Mesendoderm (in vitro differentiated cells): ENCODE measurements around the gene CEACAM5.

Experiments
- DNase-seq: peaks from one replicate; pipeline ENCODE4 v3.0.0; 2013
- H2AK5ac ChIP-seq: 2 replicates; pipeline ENCODE4 v1.6.1; 2013; ENCODE audit warnings: low read length, inconsistent platforms
- H2BK120ac ChIP-seq: 2 replicates; pipeline ENCODE4 v1.6.1; 2013; ENCODE audit warnings: low read depth, mild to moderate bottlenecking, low read length, moderate library complexity, mixed read lengths
- H2BK15ac ChIP-seq: replicated peaks from 2 replicates; pipeline ENCODE4 v1.6.1; 2013; ENCODE audit warnings: low read depth, mild to moderate bottlenecking, moderate library complexity
- H2BK5ac ChIP-seq: 2 replicates; pipeline ENCODE4 v1.6.1; 2013; ENCODE audit warnings: low read length, inconsistent platforms
- H3K18ac ChIP-seq: 2 replicates; pipeline ENCODE4 v1.6.1; 2013; ENCODE audit warnings: mild to moderate bottlenecking, low read length, mixed read lengths
- H3K23ac ChIP-seq: one replicate; pipeline ENCODE4 v1.6.1; 2013; ENCODE audit warnings: low read length
- H3K27ac ChIP-seq: 2 replicates; pipeline ENCODE4 v1.5.1; 2013; ENCODE audit warnings: low read depth, mild to moderate bottlenecking, inconsistent platforms, low read length, moderate library complexity
- H3K27me3 ChIP-seq: 2 replicates; pipeline ENCODE4 v1.6.1; 2013; ENCODE audit warnings: low read length, control low read depth, mild to moderate bottlenecking, inconsistent platforms; ENCODE audit not compliant: insufficient read depth, poor library complexity
- H3K36me3 ChIP-seq: 2 replicates; pipeline ENCODE4 v1.6.1; 2013; ENCODE audit warnings: low read length, inconsistent platforms; ENCODE audit not compliant: control insufficient read depth, insufficient read depth
- H3K4ac ChIP-seq: one replicate; pipeline ENCODE4 v1.6.1; 2013; ENCODE audit warnings: low read depth, mild to moderate bottlenecking, low read length, moderate library complexity
- H3K4me1 ChIP-seq: 2 replicates; pipeline ENCODE4 v1.6.1; 2013; ENCODE audit warnings: low read depth, low read length, inconsistent platforms; ENCODE audit not compliant: control insufficient read depth
- H3K4me2 ChIP-seq: 2 replicates; pipeline ENCODE4 v1.6.1; 2013; ENCODE audit warnings: low read length
- H3K4me3 ChIP-seq: 2 replicates; pipeline ENCODE4 v1.5.1; 2013; ENCODE audit warnings: mild to moderate bottlenecking, low read length
- H3K56ac ChIP-seq: one replicate; pipeline ENCODE4 v1.6.1; 2013; ENCODE audit warnings: low read length
- H3K79me1 ChIP-seq: 2 replicates; pipeline ENCODE4 v1.6.1; 2013; ENCODE audit warnings: low read length, inconsistent platforms
- H3K79me2 ChIP-seq: 2 replicates; pipeline ENCODE4 v1.6.1; 2013; ENCODE audit warnings: mild to moderate bottlenecking, low read length; ENCODE audit not compliant: control insufficient read depth, insufficient read depth
- H3K9ac ChIP-seq: 2 replicates; pipeline ENCODE4 v1.6.1; 2013; ENCODE audit warnings: low read length, inconsistent platforms
- H4K5ac ChIP-seq: one replicate; pipeline ENCODE4 v1.6.1; 2013; ENCODE audit warnings: low read length
- H4K8ac ChIP-seq: one replicate; pipeline ENCODE4 v1.6.1; 2013; ENCODE audit warnings: low read depth, mild to moderate bottlenecking, control low read depth, low read length, moderate library complexity
- WGBS: extraction: QIAGEN DNeasy Blood & Tissue Kit; methylation state at CpG from one replicate; pipeline ENCODE4 v1.1.7; 2013; ENCODE audit warnings: low lambda C conversion rate, missing lambda C conversion rate; ENCODE audit not compliant: insufficient coverage; ENCODE audit errors: extremely low coverage; 5-methylcytosine and 5-hydroxymethylcytosine counted together

CEACAM5 gene

GRCh38 chr19:41701401-41702075, 6.9 kb upstream of the CEACAM5 start:
- Histone ChIP-seq H2AK5ac (no peak overlapping the region), H3K18ac (no peak overlapping the region), H3K4ac (no peak overlapping the region), H3K23ac (no peak overlapping the region), H2BK5ac (no peak overlapping the region), H3K36me3 (no peaks in the 10 kb centered on the region), H3K27ac (no peak overlapping the region), H3K4me3 (no peak overlapping the region), H3K4me1 (no peaks in the 10 kb centered on the region), H4K5ac (no peak overlapping the region), H3K27me3 (no peaks in the 10 kb centered on the region), H2BK15ac (no peak overlapping the region), H2BK120ac (no peak overlapping the region), H3K56ac (no peak overlapping the region), H4K8ac (no peak overlapping the region), H3K4me2 (no peak overlapping the region), H3K9ac (no peak overlapping the region), H3K79me1 (no peaks in the 10 kb centered on the region), H3K79me2 (no peaks in the 10 kb centered on the region)
- WGBS, result no CpG with 5 or more reads among the region's 10 CpGs
- no peak for DNase-seq

GRCh38 chr19:41702171-41702651, 6.2 kb upstream of the CEACAM5 start:
- H2BK15ac ChIP-seq, result no peak overlapping the region
- H3K4ac ChIP-seq, result no peak overlapping the region
- H3K79me1 ChIP-seq, result no peaks in the 10 kb centered on the region
- no peak overlapping the region for H2BK5ac ChIP-seq
- H4K5ac ChIP-seq, result no peak overlapping the region
- no peaks in the 10 kb centered on the region for H3K79me2 ChIP-seq
- no peak overlapping the region for H4K8ac ChIP-seq
- no CpG with 5 or more reads among the region's 3 CpGs for WGBS
- no peaks in the 10 kb centered on the region for H3K36me3 ChIP-seq
- H3K23ac ChIP-seq, result no peak overlapping the region
- no peak overlapping the region for H3K27ac ChIP-seq
- no peaks in the 10 kb centered on the region for H3K27me3 ChIP-seq
- no peak overlapping the region for H2AK5ac ChIP-seq
- no peak overlapping the region for H3K56ac ChIP-seq
- no peak overlapping the region for H3K18ac ChIP-seq
- no peaks in the 10 kb centered on the region for H3K4me1 ChIP-seq
- DNase-seq, result no peak
- no peak overlapping the region for H3K9ac ChIP-seq
- no peak overlapping the region for H3K4me3 ChIP-seq
- no peak overlapping the region for H2BK120ac ChIP-seq
- no peak overlapping the region for H3K4me2 ChIP-seq

GRCh38 chr19:41703602-41704293, 4.7 kb upstream of the CEACAM5 start:
- WGBS, result no CpG with 5 or more reads among the region's 8 CpGs
- no peaks in the 10 kb centered on the region for H3K36me3 ChIP-seq
- H3K9ac ChIP-seq, result no peak overlapping the region

GRCh38 chr19:41705393-41706174, 2.8 kb upstream of the CEACAM5 start:
- H3K4me3 ChIP-seq, result no peak overlapping the region

More at GRCh38 chr19:41703602-41704293, 4.7 kb upstream of the CEACAM5 start:
- H3K27ac ChIP-seq, result no peak overlapping the region
- H3K79me2 ChIP-seq, result no peaks in the 10 kb centered on the region
- H3K4me1 ChIP-seq, result no peaks in the 10 kb centered on the region
- no peak overlapping the region for H2AK5ac ChIP-seq
- no peak overlapping the region for H3K4me3 ChIP-seq
- no peak overlapping the region for H3K56ac ChIP-seq
- H2BK120ac ChIP-seq, result no peak overlapping the region
- no peak overlapping the region for H3K23ac ChIP-seq
- H2BK15ac ChIP-seq, result no peak overlapping the region
- no peak for DNase-seq
- no peak overlapping the region for H2BK5ac ChIP-seq
- no peak overlapping the region for H3K4me2 ChIP-seq
- no peak overlapping the region for H3K4ac ChIP-seq
- H4K5ac ChIP-seq, result no peak overlapping the region
- H3K27me3 ChIP-seq, result no peaks in the 10 kb centered on the region
- H3K79me1 ChIP-seq, result no peaks in the 10 kb centered on the region
- no peak overlapping the region for H4K8ac ChIP-seq
- no peak overlapping the region for H3K18ac ChIP-seq

DNA sequence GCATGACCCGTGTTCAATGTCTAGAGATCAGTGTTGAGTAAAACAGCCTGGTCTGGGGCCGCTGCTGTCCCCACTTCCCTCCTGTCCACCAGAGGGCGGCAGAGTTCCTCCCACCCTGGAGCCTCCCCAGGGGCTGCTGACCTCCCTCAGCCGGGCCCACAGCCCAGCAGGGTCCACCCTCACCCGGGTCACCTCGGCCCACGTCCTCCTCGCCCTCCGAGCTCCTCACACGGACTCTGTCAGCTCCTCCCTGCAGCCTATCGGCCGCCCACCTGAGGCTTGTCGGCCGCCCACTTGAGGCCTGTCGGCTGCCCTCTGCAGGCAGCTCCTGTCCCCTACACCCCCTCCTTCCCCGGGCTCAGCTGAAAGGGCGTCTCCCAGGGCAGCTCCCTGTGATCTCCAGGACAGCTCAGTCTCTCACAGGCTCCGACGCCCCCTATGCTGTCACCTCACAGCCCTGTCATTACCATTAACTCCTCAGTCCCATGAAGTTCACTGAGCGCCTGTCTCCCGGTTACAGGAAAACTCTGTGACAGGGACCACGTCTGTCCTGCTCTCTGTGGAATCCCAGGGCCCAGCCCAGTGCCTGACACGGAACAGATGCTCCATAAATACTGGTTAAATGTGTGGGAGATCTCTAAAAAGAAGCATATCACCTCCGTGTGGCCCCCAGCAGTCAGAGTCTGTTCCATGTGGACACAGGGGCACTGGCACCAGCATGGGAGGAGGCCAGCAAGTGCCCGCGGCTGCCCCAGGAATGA, 1.5 kb upstream of the CEACAM5 start:
- no CpG with 5 or more reads among the region's 26 CpGs for WGBS
- H3K4me3 ChIP-seq, result no peak overlapping the region
- H3K27ac ChIP-seq, result no peak overlapping the region
- H3K27me3 ChIP-seq, result no peaks in the 10 kb centered on the region
- H3K18ac ChIP-seq, result no peak overlapping the region
- H3K23ac ChIP-seq, result no peak overlapping the region
- no peak overlapping the region for H4K5ac ChIP-seq
- H3K4me1 ChIP-seq, result no peaks in the 10 kb centered on the region
- no peak overlapping the region for H3K4ac ChIP-seq
- H3K4me2 ChIP-seq, result no peak overlapping the region
- no peak overlapping the region for H3K56ac ChIP-seq
- no peaks in the 10 kb centered on the region for H3K79me1 ChIP-seq
- H4K8ac ChIP-seq, result no peak overlapping the region
- H3K9ac ChIP-seq, result no peak overlapping the region
- no peaks in the 10 kb centered on the region for H3K36me3 ChIP-seq
- H2BK5ac ChIP-seq, result no peak overlapping the region
- no peak overlapping the region for H2BK15ac ChIP-seq
- peak; percentile 81 for DNase-seq
- no peak overlapping the region for H2BK120ac ChIP-seq
- H3K79me2 ChIP-seq, result no peaks in the 10 kb centered on the region
- no peak overlapping the region for H2AK5ac ChIP-seq

More at GRCh38 chr19:41705393-41706174, 2.8 kb upstream of the CEACAM5 start:
- no CpG with 5 or more reads among the region's 10 CpGs for WGBS
- H3K27ac ChIP-seq, result no peak overlapping the region
- H2BK120ac ChIP-seq, result no peak overlapping the region
- no peak overlapping the region for H3K56ac ChIP-seq
- no peak overlapping the region for H2BK5ac ChIP-seq
- no peak overlapping the region for H2BK15ac ChIP-seq
- no peak overlapping the region for H2AK5ac ChIP-seq
- no peak overlapping the region for H4K8ac ChIP-seq
- no peaks in the 10 kb centered on the region for H3K4me1 ChIP-seq
- H3K4me2 ChIP-seq, result no peak overlapping the region
- no peak overlapping the region for H3K9ac ChIP-seq
- H3K4ac ChIP-seq, result no peak overlapping the region
- DNase-seq, result peak; percentile 20
- H3K27me3 ChIP-seq, result no peaks in the 10 kb centered on the region
- H3K36me3 ChIP-seq, result no peaks in the 10 kb centered on the region
- no peak overlapping the region for H3K23ac ChIP-seq
- H3K79me2 ChIP-seq, result no peaks in the 10 kb centered on the region
- no peak overlapping the region for H4K5ac ChIP-seq
- no peaks in the 10 kb centered on the region for H3K79me1 ChIP-seq
- H3K18ac ChIP-seq, result no peak overlapping the region
